Medulla oblongata (tissue), 1 donor: Measurements from ENCODE around the gene CORO2A.
"Not testable (repeated sequence)": the region's sequence is repeated elsewhere in the genome, so short reads cannot be mapped to it uniquely, and the experiment has no call there.

Experiments used
- DNase-seq: peaks from one replicate; pipeline ENCODE4 v3.0.0-alpha.2; 2015; ENCODE audit errors: extremely low spot score

CORO2A gene

DNA sequence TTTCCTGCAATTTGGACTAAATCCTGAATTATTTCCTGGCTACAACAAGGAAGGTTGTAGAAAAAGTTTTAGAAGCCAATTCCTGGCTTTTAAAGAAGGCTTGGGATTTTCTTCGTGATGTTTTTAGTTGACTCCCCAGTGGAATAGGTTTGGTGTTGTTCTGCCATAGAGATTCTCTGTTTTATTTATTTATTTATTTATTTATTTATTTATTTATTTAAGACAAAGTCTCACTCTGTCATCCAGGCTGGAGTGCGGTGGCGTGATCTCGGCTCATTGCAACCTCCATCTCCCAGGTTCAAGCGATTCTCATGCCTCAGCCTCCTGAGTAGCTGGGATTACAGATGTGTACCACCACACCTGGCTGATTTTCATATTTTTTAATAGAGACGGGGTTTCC lies 75.3 kb downstream of the CORO2A start:
- not testable (repeated sequence) for DNase-seq

DNA sequence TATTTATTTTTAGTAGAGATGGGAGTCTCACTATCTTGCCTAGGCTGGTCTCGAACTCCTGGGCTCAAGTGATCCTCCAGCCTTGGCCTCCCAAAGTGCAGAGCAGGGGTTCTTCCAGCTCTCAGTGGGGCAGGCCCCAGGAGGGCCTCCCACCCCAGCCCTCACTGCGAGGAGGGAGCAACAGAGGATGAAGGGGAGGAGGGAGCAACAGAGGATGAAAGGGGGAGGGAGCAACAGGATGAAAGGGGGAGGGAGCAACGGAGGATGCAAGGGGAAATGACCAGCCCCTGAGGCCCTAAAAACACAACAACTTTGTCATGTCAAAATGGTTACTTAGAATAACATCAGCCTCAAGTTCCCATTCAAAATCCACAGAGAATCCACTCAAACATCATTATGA lies 83.4 kb downstream of the CORO2A start:
- DNase-seq = no peak

GRCh38 chr9:98108531-98109031 lies 83.9 kb downstream of the CORO2A start:
- DNase-seq = peak; percentile 58

DNA sequence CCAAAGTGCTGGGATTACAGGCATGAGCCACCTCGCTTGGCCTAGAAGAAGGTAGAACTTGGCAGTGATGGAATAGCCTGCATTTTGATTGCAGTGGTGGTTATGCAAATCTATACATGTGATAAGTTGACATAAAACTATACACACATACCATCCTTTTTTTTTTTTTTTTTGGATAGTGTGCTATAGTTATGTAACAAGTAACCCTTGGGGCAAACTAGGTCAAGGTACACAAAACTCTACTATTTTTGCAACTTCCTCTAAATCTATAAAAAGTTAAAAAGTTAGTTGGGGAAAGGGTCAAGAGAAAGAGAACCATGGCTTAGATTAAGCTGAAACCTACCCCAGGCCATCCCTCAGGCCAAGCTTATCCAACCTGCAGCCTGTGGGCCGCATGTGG lies 84.5 kb downstream of the CORO2A start:
- DNase-seq = no peak

GRCh38 chr9:98105006-98105405 lies 87.4 kb downstream of the CORO2A start:
- DNase-seq = no peak

GRCh38 chr9:98104445-98104881 lies 88.0 kb downstream of the CORO2A start:
- peak; percentile 28 for DNase-seq

GRCh38 chr9:98101868-98102273 lies 90.6 kb downstream of the CORO2A start:
- no peak for DNase-seq

- DNase-seq = no peak
Observed at GRCh38 chr9:98101416-98101815, 91.0 kb downstream of the CORO2A start.

DNA sequence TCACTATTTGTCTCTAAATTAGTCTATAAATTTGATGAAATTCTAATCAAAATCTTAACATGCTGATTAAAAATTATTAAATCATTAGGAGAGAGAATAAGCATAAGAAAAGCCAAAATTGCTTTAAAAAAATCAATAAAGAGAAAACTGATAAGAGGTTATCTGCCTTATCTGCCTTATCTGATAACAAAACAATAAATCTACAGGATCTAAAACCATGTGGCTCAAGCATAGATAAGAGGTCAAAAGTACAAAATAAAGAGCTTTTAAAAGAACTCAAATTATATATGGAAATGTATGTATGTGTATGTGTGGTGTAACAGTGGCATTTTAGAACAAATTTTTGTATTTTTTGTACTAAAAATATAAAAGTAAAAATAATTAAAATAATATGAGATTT lies 92.0 kb downstream of the CORO2A start:
- DNase-seq = no peak

DNA sequence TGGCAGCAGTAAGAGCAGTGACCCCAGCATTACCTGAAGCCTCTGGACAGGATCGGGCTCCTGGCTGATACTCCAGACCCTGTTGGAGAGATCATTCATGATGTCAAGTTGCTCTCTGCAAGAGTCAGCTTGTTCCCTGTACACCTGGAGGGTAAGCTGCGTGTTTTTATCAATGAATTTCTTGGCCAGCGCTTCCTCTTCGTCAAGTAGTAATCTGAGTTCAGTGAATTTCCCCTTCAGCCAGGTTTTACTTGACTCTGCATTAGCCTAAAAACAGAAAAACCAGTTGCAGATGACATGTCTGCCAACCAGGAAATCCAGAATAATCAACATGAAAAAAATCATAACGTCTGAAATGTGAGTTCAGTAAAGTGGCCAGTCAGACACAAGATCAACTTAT lies 92.5 kb downstream of the CORO2A start:
- no peak for DNase-seq

DNA sequence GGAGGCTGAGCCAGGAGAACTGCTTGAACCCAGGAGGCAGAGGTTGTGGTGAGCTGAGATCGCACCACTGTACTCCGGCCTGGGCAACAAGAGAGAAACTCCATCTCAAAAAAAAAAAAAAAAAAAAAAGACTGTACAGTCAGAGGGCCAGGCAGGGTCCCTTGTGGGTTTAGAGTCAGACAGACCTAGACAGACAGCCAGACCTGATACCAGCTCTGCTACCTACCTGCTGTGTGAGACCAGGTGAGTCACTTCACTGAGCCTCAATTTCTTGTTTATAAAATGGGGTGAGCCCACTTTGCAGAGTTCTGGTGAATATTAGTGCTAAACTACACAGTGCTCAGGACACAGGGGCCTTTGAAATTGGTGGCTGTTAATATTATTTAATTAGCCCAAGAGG lies 93.1 kb downstream of the CORO2A start:
- no peak for DNase-seq

GRCh38 chr9:98097836-98098235 lies 94.6 kb downstream of the CORO2A start:
- peak; percentile 27 for DNase-seq

GRCh38 chr9:98096091-98096490 lies 96.3 kb downstream of the CORO2A start:
- no peak for DNase-seq

- no peak for DNase-seq
Observed at GRCh38 chr9:98095401-98095800, 97.0 kb downstream of the CORO2A start.

DNA sequence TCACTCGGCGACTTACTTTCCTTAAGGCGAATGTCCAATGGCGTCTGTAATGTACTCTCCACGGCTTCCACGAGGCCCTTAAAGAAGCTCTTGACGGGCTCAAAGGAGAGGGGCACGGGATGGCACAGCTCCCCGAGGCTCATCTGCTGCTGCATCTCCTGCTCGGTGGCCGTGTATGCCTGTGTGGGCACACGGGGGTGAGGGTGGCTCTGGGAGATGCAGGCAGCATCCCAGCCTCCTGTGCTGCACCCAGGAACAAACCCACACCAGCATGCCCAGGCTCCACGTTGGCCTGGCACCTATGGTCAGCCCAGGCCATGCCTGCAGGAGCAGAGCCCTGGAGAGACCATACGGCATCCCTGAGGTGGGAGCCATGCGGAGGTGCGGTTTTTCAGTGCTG lies 97.6 kb downstream of the CORO2A start:
- DNase-seq = no peak

- DNase-seq = no peak
Observed at GRCh38 chr9:98094316-98094715, 98.1 kb downstream of the CORO2A start.

DNA sequence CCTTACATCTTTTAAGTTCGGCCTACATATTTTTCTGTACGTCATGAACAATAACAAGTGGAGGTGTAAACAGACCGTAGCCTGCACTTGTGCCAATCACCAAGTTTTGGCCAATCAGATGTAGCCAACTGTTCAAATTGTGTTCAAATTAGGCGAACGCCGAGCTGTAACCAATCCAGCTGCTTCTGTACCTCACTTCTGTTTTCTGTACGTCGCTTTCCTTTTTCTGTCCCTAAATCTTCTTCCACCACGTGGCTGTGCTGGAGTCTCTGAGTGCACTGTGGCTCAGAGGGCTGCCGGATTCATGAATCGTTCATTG lies 99.9 kb downstream of the CORO2A start:
- no peak for DNase-seq

- no peak for DNase-seq
Observed at GRCh38 chr9:98091735-98092612, 100.5 kb downstream of the CORO2A start.

GRCh38 chr9:98090674-98091073 lies 101.8 kb downstream of the CORO2A start:
- DNase-seq = not testable (repeated sequence)

DNA sequence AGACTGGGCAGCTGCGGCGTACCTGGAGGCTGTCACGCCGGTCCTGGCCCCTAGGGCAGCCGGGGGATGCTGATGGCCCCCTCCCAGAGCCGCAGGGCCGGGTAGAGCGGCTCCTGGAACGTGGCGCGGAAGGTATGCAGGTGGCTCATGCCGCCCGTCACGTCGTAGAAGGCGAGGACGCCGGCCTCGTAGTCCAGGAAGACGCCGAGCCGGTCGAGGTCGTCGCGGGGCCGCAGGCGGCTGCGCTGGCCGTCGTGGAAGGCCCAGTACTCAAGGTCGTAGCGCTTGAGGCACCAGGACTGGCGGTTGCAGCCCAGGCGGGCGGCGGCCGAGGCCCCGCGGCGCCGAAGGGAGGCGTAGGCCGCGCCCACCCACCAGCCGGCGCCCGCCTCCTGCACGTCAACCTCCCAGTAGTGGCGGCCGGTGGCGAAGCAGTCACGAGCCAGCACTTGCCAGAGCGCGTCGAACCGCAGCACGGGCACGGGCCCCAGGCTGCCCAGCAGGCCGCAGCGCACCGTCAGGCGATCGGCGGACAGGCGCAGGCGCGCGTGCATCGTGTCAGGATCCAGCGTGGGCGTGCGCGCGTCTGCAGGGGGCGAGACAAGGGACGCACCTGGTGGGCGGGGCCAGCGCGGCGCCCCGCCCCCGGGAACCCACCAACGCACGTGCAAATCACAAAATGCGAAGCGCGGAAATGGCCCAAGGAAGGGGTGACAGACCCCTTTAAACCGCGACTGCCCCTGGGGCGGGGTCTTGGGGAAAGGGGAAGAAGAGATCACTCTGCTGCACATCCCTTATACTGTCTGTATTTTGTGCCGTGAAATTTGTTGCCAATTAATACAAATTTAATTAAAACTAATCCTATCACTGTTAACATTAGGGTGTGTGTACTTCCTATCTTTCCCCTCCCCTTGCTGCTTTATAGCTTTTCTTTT lies 104.8 kb downstream of the CORO2A start:
- no peak for DNase-seq

DNA sequence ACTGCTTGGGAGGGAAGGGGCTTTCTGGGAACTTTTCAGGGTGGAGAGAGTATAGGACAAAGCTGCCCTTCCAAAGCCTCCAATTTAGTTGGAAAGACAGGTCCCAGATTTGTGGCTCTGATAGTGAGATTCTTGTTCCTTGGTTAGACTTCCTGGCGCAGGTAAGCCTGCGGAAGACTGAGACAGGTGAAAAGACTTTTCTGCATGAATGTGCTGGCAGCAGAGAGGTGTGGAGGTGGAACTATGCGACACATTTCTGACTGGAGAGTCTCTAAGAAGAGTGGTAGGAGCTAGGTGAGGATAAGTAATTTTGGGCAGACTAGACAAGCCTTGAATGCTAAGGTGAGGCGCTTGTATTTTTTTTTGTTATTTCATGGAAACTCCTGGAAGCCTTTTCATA lies 106.0 kb downstream of the CORO2A start:
- no peak for DNase-seq

GRCh38 chr9:98085944-98086343 lies 106.5 kb downstream of the CORO2A start:
- no peak for DNase-seq

DNA sequence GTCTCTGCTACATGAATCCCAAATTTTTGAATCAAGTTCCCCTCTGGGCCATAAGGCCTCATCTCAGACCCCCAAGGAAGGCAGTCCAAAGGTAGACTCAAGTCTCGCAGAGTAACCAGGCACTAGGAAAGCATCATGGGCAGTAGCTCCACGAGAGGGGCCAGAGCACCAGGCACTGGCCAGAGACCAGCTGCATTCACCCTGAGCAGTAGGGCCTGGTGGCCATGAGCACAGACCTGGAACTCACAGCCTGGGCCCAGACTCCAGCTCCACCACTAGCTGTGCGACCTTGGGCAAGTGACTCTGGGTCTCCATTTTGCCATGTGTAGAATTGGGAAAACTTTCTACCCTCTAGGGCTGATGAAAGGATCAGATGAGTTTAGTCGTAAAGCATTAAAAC lies 107.4 kb downstream of the CORO2A start:
- DNase-seq = no peak
